K562 (cell line): Measurements from ENCODE around the gene JUN.

Experiments
- CCAR2 ChIP-seq: fragments of 200-400 bp; formaldehyde crosslinking; IDR thresholded peaks from 2 replicates; pipeline ENCODE4 v1.6.1; 2017; ENCODE audit warnings: mild to moderate bottlenecking, low read depth, low read length
- FOXK1 ChIP-seq: sonication (generic); formaldehyde crosslinking; IDR thresholded peaks from 2 replicates; pipeline ENCODE4 v1.8.0; 2022; ENCODE audit warnings: missing genetic modification reagents, mild to moderate bottlenecking, borderline replicate concordance
- JUN ChIP-seq, 2 experiments: sonication (generic) in 1 of 2; formaldehyde crosslinking in 1 of 2; IDR thresholded peaks; 2 replicates each; pipeline versions ENCODE4 v1.6.1 to v1.8.0; 2012 to 2022; ENCODE audit warnings: borderline replicate concordance in 2 of 2, mild to moderate bottlenecking in 2 of 2, improper control_type of control experiment in 1 of 2, low read depth in 1 of 2, low read length in 1 of 2, missing genetic modification reagents in 1 of 2
- NCOA4 ChIP-seq: fragments of 450-650 bp; IDR thresholded peaks from 2 replicates; pipeline ENCODE4 v1.6.1; 2018; ENCODE audit warnings: mild to moderate bottlenecking; ENCODE audit not compliant: partially characterized antibody
- RCOR1 ChIP-seq, 2 experiments: IDR thresholded peaks; 2 replicates each; pipeline ENCODE4 v1.6.1; 2012; ENCODE audit warnings: low read depth in 2 of 2, low read length in 2 of 2, borderline replicate concordance in 1 of 2, improper control_type of control experiment in 1 of 2
- ZNF444 ChIP-seq: fragments of 250-450 bp; sonication (Bioruptor Pico); IDR thresholded peaks from 2 replicates; pipeline ENCODE4 v1.4.0; 2020; ENCODE audit warnings: mild to moderate bottlenecking, moderate library complexity
- ZNF57 ChIP-seq: fragments of 450-650 bp; formaldehyde crosslinking; IDR thresholded peaks from 2 replicates; pipeline ENCODE4 v1.4.0; 2020; ENCODE audit warnings: mild to moderate bottlenecking, moderate library complexity
- ZSCAN29 ChIP-seq: fragments of 450-650 bp; IDR thresholded peaks from 2 replicates; pipeline ENCODE4 v1.6.1; 2017
- TF ChIP-seq, protein P1 (sequence below), 2 experiments: fragments of 450-650 bp in 1 of 2; sonication (generic) in 1 of 2; formaldehyde crosslinking in 1 of 2; IDR thresholded peaks; 2 replicates each; pipeline versions ENCODE4 v1.7.1 to v1.9.0; 2016 to 2022; ENCODE audit warnings: inconsistent platforms in 1 of 2, mild to moderate bottlenecking in 1 of 2, missing genetic modification reagents in 1 of 2
- TF ChIP-seq, protein P2 (sequence below): fragments of 250-450 bp; sonication (Bioruptor Pico); IDR thresholded peaks from 2 replicates; pipeline ENCODE4 v1.5.0; 2021
- TF ChIP-seq, protein P3 (sequence below), 2 experiments: fragments of 450-650 bp; IDR thresholded peaks; 2 replicates each; pipeline ENCODE4 v1.6.1; 2016; ENCODE audit warnings: mild to moderate bottlenecking in 2 of 2, borderline replicate concordance in 1 of 2, low read depth in 1 of 2, moderate library complexity in 1 of 2

DNA sequence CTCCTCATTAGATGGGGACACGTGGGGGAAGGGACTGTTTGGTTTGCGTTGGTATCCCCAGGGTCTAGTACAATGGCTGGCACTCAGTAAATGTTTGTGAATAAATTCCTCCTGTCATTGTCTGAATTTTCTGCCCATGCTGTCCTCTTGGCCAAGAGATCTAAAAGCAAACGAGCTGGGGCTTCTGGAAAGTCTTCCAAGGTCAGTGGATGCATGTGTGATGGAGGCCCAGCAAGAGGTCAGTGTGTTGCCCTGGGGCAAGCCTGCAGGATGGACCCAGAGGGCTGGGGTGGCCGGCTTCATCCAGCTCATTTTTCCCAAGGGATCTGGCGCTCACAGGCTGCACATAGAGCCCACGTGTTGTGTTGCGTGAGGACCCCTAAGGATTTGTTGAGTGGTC, 30.0 kb upstream of the JUN start:
- TF ChIP-seq RCOR1 (IDR thresholded peaks at IDR 0.05; ENCODE audit: borderline replicate concordance in 1 of 2, low read depth in 2 of 2, low read length in 2 of 2) (no peak), NCOA4 (no peak), ZNF57 (CRISPR knock-in tag) (no peak), ZSCAN29 (no peak), ZNF444 (CRISPR knock-in tag) (no peak), JUN (IDR thresholded peaks at IDR 0.05; ENCODE audit: borderline replicate concordance, low read depth, low read length) (no peak), JUN (CRISPR knock-in tag; IDR thresholded peaks at IDR 0.05; ENCODE audit: borderline replicate concordance) (no peak), FOXK1 (CRISPR knock-in tag) (no peak), CCAR2 (no peak)
- TF ChIP-seq, protein P1, sequence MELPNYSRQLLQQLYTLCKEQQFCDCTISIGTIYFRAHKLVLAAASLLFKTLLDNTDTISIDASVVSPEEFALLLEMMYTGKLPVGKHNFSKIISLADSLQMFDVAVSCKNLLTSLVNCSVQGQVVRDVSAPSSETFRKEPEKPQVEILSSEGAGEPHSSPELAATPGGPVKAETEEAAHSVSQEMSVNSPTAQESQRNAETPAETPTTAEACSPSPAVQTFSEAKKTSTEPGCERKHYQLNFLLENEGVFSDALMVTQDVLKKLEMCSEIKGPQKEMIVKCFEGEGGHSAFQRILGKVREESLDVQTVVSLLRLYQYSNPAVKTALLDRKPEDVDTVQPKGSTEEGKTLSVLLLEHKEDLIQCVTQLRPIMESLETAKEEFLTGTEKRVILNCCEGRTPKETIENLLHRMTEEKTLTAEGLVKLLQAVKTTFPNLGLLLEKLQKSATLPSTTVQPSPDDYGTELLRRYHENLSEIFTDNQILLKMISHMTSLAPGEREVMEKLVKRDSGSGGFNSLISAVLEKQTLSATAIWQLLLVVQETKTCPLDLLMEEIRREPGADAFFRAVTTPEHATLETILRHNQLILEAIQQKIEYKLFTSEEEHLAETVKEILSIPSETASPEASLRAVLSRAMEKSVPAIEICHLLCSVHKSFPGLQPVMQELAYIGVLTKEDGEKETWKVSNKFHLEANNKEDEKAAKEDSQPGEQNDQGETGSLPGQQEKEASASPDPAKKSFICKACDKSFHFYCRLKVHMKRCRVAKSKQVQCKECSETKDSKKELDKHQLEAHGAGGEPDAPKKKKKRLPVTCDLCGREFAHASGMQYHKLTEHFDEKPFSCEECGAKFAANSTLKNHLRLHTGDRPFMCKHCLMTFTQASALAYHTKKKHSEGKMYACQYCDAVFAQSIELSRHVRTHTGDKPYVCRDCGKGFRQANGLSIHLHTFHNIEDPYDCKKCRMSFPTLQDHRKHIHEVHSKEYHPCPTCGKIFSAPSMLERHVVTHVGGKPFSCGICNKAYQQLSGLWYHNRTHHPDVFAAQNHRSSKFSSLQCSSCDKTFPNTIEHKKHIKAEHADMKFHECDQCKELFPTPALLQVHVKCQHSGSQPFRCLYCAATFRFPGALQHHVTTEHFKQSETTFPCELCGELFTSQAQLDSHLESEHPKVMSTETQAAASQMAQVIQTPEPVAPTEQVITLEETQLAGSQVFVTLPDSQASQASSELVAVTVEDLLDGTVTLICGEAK (IDR thresholded peaks at IDR 0.05): no peak
- TF ChIP-seq, protein P1 (CRISPR knock-in tag; IDR thresholded peaks at IDR 0.05): no peak
- TF ChIP-seq, protein P2, sequence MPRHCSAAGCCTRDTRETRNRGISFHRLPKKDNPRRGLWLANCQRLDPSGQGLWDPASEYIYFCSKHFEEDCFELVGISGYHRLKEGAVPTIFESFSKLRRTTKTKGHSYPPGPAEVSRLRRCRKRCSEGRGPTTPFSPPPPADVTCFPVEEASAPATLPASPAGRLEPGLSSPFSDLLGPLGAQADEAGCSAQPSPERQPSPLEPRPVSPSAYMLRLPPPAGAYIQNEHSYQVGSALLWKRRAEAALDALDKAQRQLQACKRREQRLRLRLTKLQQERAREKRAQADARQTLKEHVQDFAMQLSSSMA: no peak
- TF ChIP-seq, protein P3, sequence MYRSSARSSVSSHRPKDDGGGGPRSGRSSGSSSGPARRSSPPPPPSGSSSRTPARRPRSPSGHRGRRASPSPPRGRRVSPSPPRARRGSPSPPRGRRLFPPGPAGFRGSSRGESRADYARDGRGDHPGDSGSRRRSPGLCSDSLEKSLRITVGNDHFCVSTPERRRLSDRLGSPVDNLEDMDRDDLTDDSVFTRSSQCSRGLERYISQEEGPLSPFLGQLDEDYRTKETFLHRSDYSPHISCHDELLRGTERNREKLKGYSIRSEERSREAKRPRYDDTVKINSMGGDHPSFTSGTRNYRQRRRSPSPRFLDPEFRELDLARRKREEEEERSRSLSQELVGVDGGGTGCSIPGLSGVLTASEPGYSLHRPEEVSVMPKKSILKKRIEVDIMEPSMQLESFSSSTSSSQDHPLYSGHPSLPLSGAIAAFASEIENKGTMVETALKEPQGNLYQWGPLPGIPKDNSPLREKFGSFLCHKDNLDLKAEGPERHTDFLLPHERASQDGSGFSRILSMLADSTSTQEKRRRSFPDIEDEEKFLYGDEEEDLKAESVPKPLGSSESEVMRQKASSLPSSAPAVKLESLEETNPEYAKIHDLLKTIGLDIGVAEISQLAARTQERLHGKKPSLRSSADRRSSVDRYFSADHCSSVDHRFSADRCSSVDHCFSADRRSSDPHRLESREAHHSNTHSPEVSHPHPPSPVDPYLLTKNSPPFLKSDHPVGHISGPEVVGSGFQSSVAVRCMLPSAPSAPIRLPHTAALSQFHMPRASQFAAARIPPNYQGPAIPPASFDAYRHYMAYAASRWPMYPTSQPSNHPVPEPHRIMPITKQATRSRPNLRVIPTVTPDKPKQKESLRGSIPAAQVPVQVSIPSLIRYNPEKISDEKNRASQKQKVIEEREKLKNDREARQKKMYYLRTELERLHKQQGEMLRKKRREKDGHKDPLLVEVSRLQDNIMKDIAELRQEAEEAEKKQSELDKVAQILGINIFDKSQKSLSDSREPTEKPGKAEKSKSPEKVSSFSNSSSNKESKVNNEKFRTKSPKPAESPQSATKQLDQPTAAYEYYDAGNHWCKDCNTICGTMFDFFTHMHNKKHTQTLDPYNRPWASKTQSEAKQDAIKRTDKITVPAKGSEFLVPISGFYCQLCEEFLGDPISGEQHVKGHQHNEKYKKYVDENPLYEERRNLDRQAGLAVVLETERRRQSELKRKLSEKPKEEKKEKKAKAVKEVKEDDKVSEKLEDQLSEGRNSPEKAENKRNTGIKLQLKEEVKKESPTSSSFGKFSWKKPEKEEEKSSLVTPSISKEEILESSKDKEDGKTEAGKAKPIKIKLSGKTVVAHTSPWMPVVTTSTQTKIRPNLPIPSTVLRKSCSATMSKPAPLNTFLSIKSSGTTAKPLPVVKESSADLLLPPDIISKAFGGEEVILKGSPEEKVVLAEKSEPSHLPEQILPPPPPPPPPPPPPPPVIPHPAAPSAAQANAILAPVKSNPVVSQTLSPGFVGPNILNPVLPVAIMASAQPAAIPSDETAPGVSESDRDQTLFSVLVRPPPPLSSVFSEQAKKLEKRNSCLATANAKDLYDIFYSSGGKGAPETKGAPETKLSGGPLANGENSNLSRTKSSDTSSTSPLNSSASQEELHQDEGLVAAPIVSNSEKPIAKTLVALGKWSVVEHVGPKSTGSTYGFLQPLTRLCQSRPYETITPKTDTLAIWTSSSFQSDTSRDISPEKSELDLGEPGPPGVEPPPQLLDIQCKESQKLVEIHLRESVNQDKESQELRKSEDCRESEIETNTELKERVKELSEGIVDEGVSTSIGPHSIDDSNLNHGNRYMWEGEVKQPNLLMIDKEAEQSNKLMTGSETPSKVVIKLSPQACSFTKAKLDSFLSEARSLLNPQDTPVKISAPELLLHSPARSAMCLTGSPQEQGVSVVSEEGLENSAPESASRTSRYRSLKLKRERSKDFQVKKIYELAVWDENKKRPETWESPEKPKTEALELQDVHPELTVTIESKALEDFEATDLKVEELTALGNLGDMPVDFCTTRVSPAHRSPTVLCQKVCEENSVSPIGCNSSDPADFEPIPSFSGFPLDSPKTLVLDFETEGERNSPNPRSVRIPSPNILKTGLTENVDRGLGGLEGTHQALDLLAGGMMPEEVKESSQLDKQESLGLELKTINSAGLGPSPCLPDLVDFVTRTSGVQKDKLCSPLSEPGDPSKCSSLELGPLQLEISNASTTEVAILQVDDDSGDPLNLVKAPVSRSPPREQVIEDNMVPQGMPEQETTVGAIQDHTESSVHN (IDR thresholded peaks at IDR 0.05; ENCODE audit: borderline replicate concordance in 1 of 2, low read depth in 1 of 2): no peak
